ENCODE measurements around the gene MAD1L1. TPM values are rescaled to one million over a fixed set of nuclear protein-coding genes. Genes with fewer than 3 reads are reported as not detected.

MAD1L1 gene
- polyA plus RNA-seq, 3 donors: 10.7 to 48.1 (median 18.4) TPM

DNA sequence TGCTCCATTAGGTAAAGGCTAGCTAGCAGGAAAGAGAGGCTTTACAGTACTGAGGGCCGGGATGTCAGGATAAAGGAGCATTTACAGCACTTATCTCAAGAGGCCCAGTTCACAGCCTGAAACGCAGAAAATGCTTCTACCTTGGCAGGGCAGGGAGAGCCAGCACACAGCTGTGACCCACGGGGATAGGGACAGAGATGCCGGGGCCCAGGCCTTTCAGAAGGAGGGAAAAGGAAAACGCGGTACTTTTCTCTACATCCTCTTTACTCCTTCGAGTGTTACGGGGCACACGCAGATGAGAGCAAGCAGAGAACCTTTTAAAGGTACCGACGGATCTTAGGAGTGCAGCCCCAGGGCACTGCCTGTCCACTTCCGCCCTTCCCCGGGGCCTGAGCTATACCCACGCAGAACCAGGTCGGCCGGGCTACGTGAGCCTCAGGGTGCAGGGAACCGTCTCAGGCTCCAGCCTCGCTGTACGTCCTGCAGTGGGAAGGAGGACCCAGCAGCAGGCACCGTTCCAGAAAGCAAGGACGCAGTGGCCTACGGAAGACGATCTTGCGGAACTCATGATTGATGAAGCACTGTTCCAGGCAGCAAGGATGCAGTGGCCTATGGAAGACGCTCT lies 330.4 kb downstream of the MAD1L1 start:
- 89 to 94% (median 92%) methylated on average over 26 of the region's 26 CpGs for WGBS, 3 donors
- H3K27ac ChIP-seq (ENCODE audit: low read depth, low read length): no peak overlapping the region

DNA sequence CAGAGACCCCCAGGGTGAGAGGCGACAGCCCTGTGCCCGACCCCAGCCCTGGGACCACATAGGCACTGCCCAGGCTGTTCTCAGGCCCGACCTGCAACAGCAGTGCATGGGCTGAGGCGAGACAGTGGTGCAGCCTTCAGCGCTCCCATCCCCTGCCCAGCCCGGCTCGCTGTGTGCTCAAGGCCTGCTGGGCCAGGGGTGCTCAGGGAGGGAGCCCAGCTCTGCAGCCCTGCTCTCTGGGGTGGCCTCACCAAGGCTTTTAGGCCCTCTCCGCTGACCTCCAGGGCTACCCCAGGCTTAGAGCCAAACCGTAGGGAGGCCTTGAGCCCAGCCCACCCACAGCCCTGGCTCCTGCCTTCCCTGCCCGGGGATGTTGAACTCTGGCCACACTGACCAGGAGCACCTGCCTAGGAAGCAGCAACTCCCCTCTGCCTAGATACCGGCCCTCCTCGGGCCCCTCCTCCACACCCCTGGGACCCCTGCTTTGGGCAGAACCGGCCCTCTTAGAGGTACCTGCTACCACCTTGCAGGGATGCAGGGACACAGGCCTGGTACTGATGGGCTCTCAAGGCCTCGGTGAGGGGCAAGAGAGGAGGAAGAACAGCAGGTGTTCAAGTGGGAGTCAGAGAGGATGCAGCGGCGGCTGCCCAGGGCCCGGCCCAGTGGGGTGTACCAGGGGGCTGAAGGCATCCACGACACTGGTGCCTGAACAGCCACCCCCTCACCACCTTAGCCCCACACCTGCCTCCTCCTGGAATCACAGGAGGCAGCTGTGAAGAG lies 331.1 kb downstream of the MAD1L1 start:
- WGBS, 3 donors: 91 to 94% (median 94%) methylated on average over 17 to 18 of the region's 18 CpGs
- no peak overlapping the region for H3K27ac ChIP-seq (ENCODE audit: low read depth, low read length)

GRCh38 chr7:1900847-1901246 lies 331.9 kb downstream of the MAD1L1 start:
- H3K27ac ChIP-seq (ENCODE audit: low read depth, low read length): no peak overlapping the region
- 91 to 97% (median 95%) methylated on average over 13 of the region's 13 CpGs for WGBS, 3 donors

DNA sequence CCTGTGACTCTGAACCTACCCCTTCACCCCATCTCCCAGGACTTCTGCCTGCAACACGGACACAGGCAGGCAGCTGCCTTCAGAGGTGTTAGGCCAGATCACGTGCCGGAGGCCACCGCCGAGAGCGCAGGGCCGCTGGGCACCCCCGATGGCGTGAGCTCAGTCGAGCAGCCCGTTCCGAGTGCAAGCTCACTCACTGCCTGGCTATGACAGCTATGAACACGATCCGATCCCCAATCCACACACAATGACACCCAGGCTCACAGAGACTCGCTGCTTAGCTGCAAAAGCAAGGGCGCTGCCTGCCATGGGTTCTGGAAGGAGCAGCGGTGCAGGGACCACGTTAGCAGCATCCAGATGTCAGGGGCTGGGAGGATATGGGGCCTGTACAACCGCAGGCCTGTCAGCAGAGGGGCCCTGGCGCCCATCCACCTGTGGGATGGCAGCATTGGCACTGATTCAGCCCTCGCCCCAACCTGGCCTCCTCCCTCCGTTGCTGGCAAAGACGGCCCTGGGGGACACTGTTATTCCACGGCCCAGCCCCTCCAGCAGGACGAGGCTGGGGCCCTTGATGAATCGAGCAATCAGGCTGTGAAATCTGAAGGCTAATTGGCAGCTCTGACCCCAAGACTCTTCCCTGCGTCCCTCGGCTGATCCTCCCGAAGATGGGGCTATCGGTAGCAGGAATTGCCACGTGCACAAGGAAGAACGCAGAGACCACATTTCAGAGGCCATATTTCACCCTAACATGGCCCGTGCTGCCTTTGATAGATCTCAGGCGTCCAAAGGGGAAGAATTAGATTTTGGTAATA lies 332.6 kb downstream of the MAD1L1 start:
- no peak overlapping the region for H3K27ac ChIP-seq (ENCODE audit: low read depth, low read length)
- 91 to 95% (median 92%) methylated on average over 34 of the region's 34 CpGs for WGBS, 3 donors

GRCh38 chr7:1899196-1899595 lies 333.5 kb downstream of the MAD1L1 start:
- WGBS, 3 donors: 69 to 74% (median 72%) methylated on average over 14 of the region's 14 CpGs
- H3K27ac ChIP-seq (ENCODE audit: low read depth, low read length): no peak overlapping the region

- 69 to 89% (median 74%) methylated on average over 24 of the region's 24 CpGs for WGBS, 3 donors
- H3K27ac ChIP-seq (ENCODE audit: low read depth, low read length): no peak overlapping the region
These were observed 334.0 kb downstream of the MAD1L1 start for GRCh38 chr7:1898628-1899185.

- H3K27ac ChIP-seq (ENCODE audit: low read depth, low read length): no peak overlapping the region
- 92 to 94% (median 92%) methylated on average over 40 of the region's 40 CpGs for WGBS, 3 donors
These were observed 334.7 kb downstream of the MAD1L1 start for GRCh38 chr7:1897861-1898627.

- H3K27ac ChIP-seq (ENCODE audit: low read depth, low read length): no peak overlapping the region
- 88 to 92% (median 90%) methylated on average over 40 to 41 of the region's 41 CpGs for WGBS, 3 donors
These were observed 335.5 kb downstream of the MAD1L1 start for GRCh38 chr7:1897076-1897860.

DNA sequence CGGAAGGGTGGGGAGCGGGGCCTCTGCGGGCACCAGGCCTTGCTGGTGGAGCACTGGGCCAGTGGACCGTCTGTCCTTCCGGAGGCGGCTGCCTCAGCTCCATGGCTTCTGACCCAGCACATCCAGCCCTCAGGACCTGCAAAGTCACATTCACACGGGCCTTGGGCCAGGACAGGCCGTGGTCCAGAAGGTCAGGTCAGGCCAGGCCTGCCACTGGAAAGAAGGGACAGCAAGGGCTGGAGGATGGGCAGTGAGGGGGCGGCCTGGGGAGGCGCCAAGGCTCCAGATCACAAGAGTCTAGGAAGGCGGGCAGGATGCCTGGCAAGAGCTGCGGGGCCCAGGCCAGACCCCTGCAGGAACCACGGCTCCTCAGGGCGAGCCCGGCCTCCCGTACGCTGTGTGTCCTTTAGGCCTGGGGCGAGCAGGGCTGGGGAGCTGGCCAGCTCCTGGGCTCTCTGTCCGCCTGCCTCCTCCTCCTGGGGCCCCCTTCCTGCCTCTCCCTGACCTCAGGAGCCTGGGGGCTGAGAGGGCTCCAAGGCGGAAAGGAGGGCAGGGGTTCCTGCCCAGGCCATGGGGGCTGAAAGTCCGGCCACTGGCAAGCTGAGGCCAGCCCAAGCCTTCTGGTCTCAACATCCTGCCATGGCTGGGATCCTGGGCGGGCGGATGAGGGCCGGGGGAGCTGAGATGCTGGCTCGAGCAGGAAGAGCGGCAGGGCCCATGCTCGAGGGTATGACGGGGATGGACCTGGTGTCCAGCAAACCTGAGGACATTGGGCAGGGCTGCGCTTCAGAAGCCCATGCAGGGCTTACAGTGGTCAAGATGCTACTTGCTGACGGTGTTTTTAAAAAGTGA lies 336.9 kb downstream of the MAD1L1 start:
- WGBS, 3 donors: 77 to 88% (median 87%) methylated on average over 28 to 30 of the region's 30 CpGs
- no peak overlapping the region for H3K27ac ChIP-seq (ENCODE audit: low read depth, low read length)

GRCh38 chr7:1894906-1895663 lies 337.7 kb downstream of the MAD1L1 start:
- WGBS, 3 donors: 87 to 90% (median 90%) methylated on average over 15 of the region's 15 CpGs

GRCh38 chr7:1894313-1894900 lies 338.3 kb downstream of the MAD1L1 start:
- 96 to 97% (median 96%) methylated on average over 9 of the region's 9 CpGs for WGBS, 3 donors
- no peak overlapping the region for H3K27ac ChIP-seq (ENCODE audit: low read depth, low read length)

More at GRCh38 chr7:1894906-1895663, 337.7 kb downstream of the MAD1L1 start:
- no peak overlapping the region for H3K27ac ChIP-seq (ENCODE audit: low read depth, low read length)

DNA sequence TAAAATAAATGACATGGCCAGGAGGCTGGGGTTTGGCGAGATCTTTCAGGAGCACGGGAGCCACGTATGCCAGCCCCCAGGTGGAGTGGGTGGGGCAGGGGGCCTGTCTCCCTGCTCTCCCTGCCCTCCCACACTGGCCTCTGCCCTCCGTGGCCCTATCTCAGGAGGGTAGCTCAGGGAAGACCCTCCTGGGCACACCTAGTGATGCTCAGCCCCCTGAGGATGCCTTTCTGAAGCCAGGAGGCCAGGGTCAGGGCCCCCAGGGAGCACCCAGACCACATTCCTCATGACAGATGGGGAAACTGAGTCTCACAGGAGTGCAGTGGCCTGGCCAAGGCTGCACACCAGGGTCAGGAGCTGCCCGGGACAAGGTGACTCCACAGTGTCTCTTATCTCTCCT lies 339.3 kb downstream of the MAD1L1 start:
- 91 to 94% (median 92%) methylated on average over 5 of the region's 5 CpGs for WGBS, 3 donors

DNA sequence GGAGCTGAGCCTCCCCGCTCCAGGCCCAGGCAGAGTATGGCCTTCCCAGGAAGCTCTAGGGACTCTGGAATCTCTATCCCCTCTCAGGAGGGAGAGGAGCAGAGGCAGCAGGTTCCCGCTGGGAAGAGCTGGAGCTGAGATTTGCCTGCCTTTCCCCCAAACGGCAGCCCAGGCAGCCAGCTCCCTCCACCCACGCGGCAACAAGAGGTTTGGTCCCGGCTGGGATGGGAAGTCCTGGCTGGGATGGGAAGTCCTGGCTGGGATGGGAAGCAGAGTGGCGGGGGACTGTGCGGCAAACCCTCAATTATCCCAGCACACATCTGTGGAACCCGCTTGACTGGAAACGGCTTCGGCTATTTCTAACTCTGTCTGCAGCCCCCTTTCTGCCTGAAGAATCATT lies 339.7 kb downstream of the MAD1L1 start:
- no peak overlapping the region for H3K27ac ChIP-seq (ENCODE audit: low read depth, low read length)
- WGBS, 3 donors: 66 to 84% (median 76%) methylated on average over 11 of the region's 11 CpGs

More for the DNA sequence above, 339.3 kb downstream of the MAD1L1 start:
- no peak overlapping the region for H3K27ac ChIP-seq (ENCODE audit: low read depth, low read length)

DNA sequence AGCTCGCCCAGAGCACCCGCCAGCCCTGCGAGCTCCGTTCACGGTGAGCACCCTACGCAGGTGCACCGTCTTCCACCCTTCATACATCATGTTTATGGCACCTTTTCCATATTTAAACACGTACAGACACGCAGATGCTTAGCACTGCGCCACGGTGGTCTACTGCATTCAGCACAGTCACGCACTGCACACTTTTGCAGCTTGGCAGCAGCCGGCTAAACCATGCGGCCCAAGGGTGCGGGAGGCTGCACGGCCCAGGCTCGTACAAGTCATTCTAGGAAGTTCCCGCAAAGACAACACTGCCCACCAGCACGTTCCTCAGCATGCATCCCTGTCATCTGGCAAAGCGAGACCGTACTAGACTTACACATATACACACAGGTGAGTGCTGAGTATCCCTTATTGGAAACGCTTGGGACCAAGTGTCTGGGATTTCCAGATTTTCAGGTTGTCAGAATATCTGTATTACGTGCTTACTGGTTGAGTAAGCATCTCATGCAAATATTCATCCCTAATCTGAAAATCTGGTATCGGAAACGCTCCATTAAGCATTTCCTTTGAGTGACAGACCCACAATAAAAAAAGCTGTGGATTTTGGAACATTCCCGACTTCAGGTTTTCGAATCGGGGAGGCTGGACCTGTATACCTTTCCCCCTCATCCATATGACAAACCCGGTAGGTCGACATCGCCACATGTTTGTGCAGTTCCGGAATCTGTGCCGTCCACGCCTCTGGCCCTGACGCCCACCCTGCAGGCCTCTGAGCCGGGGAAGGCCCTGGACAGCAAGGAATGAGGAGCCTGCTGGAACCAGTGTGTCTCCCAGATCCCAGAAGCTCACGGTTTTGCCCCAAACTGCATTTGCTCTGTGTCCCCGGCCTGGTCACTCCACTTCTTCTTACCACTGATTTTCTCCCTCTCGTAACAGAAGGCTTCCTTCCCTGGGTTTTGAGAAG lies 340.5 kb downstream of the MAD1L1 start:
- no peak overlapping the region for H3K27ac ChIP-seq (ENCODE audit: low read depth, low read length)
- WGBS, 3 donors: 96 to 97% (median 96%) methylated on average over 39 of the region's 39 CpGs

Measured in adipose tissue (tissue), 3 donors.